Mesendoderm (in vitro differentiated cells): ENCODE results near the gene OR8D4.

Experiments
- DNase-seq: peaks from one replicate; pipeline ENCODE4 v3.0.0; 2013
- H2AK5ac ChIP-seq: 2 replicates; pipeline ENCODE4 v1.6.1; 2013; ENCODE audit warnings: low read length, inconsistent platforms
- H2BK120ac ChIP-seq: 2 replicates; pipeline ENCODE4 v1.6.1; 2013; ENCODE audit warnings: low read depth, mild to moderate bottlenecking, low read length, moderate library complexity, mixed read lengths
- H2BK15ac ChIP-seq: replicated peaks from 2 replicates; pipeline ENCODE4 v1.6.1; 2013; ENCODE audit warnings: low read depth, mild to moderate bottlenecking, moderate library complexity
- H2BK5ac ChIP-seq: 2 replicates; pipeline ENCODE4 v1.6.1; 2013; ENCODE audit warnings: low read length, inconsistent platforms
- H3K18ac ChIP-seq: 2 replicates; pipeline ENCODE4 v1.6.1; 2013; ENCODE audit warnings: mild to moderate bottlenecking, low read length, mixed read lengths
- H3K23ac ChIP-seq: one replicate; pipeline ENCODE4 v1.6.1; 2013; ENCODE audit warnings: low read length
- H3K27ac ChIP-seq: 2 replicates; pipeline ENCODE4 v1.5.1; 2013; ENCODE audit warnings: low read depth, mild to moderate bottlenecking, inconsistent platforms, low read length, moderate library complexity
- H3K27me3 ChIP-seq: 2 replicates; pipeline ENCODE4 v1.6.1; 2013; ENCODE audit warnings: low read length, control low read depth, mild to moderate bottlenecking, inconsistent platforms; ENCODE audit not compliant: insufficient read depth, poor library complexity
- H3K36me3 ChIP-seq: 2 replicates; pipeline ENCODE4 v1.6.1; 2013; ENCODE audit warnings: low read length, inconsistent platforms; ENCODE audit not compliant: control insufficient read depth, insufficient read depth
- H3K4ac ChIP-seq: one replicate; pipeline ENCODE4 v1.6.1; 2013; ENCODE audit warnings: low read depth, mild to moderate bottlenecking, low read length, moderate library complexity
- H3K4me1 ChIP-seq: 2 replicates; pipeline ENCODE4 v1.6.1; 2013; ENCODE audit warnings: low read depth, low read length, inconsistent platforms; ENCODE audit not compliant: control insufficient read depth
- H3K4me2 ChIP-seq: 2 replicates; pipeline ENCODE4 v1.6.1; 2013; ENCODE audit warnings: low read length
- H3K4me3 ChIP-seq: 2 replicates; pipeline ENCODE4 v1.5.1; 2013; ENCODE audit warnings: mild to moderate bottlenecking, low read length
- H3K56ac ChIP-seq: one replicate; pipeline ENCODE4 v1.6.1; 2013; ENCODE audit warnings: low read length
- H3K79me1 ChIP-seq: 2 replicates; pipeline ENCODE4 v1.6.1; 2013; ENCODE audit warnings: low read length, inconsistent platforms
- H3K79me2 ChIP-seq: 2 replicates; pipeline ENCODE4 v1.6.1; 2013; ENCODE audit warnings: mild to moderate bottlenecking, low read length; ENCODE audit not compliant: control insufficient read depth, insufficient read depth
- H3K9ac ChIP-seq: 2 replicates; pipeline ENCODE4 v1.6.1; 2013; ENCODE audit warnings: low read length, inconsistent platforms
- H4K5ac ChIP-seq: one replicate; pipeline ENCODE4 v1.6.1; 2013; ENCODE audit warnings: low read length
- H4K8ac ChIP-seq: one replicate; pipeline ENCODE4 v1.6.1; 2013; ENCODE audit warnings: low read depth, mild to moderate bottlenecking, control low read depth, low read length, moderate library complexity
- WGBS: extraction: QIAGEN DNeasy Blood & Tissue Kit; methylation state at CpG from one replicate; pipeline ENCODE4 v1.1.7; 2013; ENCODE audit warnings: low lambda C conversion rate, missing lambda C conversion rate; ENCODE audit not compliant: insufficient coverage; ENCODE audit errors: extremely low coverage; 5-methylcytosine and 5-hydroxymethylcytosine counted together

The OR8D4 gene

GRCh38 chr11:123943738-123944137, 41.8 kb downstream of the OR8D4 start, which contains the start of gene OR6T1:
TSS of gene OR6T1 (minus strand) at chr11:123943838. CDS start at chr11:123943838, 0 bp downstream.
- H3K9ac ChIP-seq, result no peak within 1 kb of the TSS
- no peak within 1 kb of the TSS for H2BK15ac ChIP-seq
- no peak within 1 kb of the TSS for H3K4ac ChIP-seq
- H3K79me1 ChIP-seq, result no peaks in the 10 kb centered on the region
- H3K79me2 ChIP-seq, result no peaks in the 10 kb centered on the region
- H2BK5ac ChIP-seq, result no peak within 1 kb of the TSS
- no peak within 1 kb of the TSS for H3K18ac ChIP-seq
- H3K27me3 ChIP-seq, result no peaks in the 10 kb centered on the region
- H3K4me2 ChIP-seq, result no peak within 1 kb of the TSS
- no peaks in the 10 kb centered on the region for H3K4me1 ChIP-seq
- no peak within 1 kb of the TSS for H3K4me3 ChIP-seq
- no peaks in the 10 kb centered on the region for H3K36me3 ChIP-seq
- no peak within 1 kb of the TSS for H4K8ac ChIP-seq
- H3K23ac ChIP-seq, result no peak within 1 kb of the TSS
- no peak within 1 kb of the TSS for H3K27ac ChIP-seq
- no peak within 1 kb of the TSS for H3K56ac ChIP-seq
- no peak for DNase-seq
- WGBS, result no CpG with 5 or more reads among the region's 3 CpGs
- H4K5ac ChIP-seq, result no peak within 1 kb of the TSS
- no peak within 1 kb of the TSS for H2BK120ac ChIP-seq
- H2AK5ac ChIP-seq, result no peak within 1 kb of the TSS

GRCh38 chr11:123945132-123945531, 43.2 kb downstream of the OR8D4 start:
- Histone ChIP-seq H2AK5ac (no peak overlapping the region), H3K18ac (no peak overlapping the region), H3K23ac (no peak overlapping the region), H3K4me3 (no peak overlapping the region), H4K8ac (no peak overlapping the region), H3K4me1 (no peaks in the 10 kb centered on the region), H3K4ac (no peak overlapping the region), H4K5ac (no peak overlapping the region), H3K36me3 (no peaks in the 10 kb centered on the region), H3K56ac (no peak overlapping the region), H3K4me2 (no peak overlapping the region), H3K27me3 (no peaks in the 10 kb centered on the region), H3K27ac (no peak overlapping the region), H2BK15ac (no peak overlapping the region), H2BK5ac (no peak overlapping the region), H2BK120ac (no peak overlapping the region), H3K79me1 (no peaks in the 10 kb centered on the region), H3K79me2 (no peaks in the 10 kb centered on the region), H3K9ac (no peak overlapping the region)
- no CpG with 5 or more reads among the region's 1 CpG for WGBS
- DNase-seq, result no peak

GRCh38 chr11:123956752-123957151, 54.8 kb downstream of the OR8D4 start:
- no peak overlapping the region for H3K4me3 ChIP-seq
- no peaks in the 10 kb centered on the region for H3K4me1 ChIP-seq
- no peak overlapping the region for H3K4me2 ChIP-seq
- H3K79me1 ChIP-seq, result no peaks in the 10 kb centered on the region
- no peak for DNase-seq
- no peak overlapping the region for H2BK5ac ChIP-seq
- H3K56ac ChIP-seq, result no peak overlapping the region
- H3K23ac ChIP-seq, result no peak overlapping the region
- H3K27me3 ChIP-seq, result no peaks in the 10 kb centered on the region
- H3K27ac ChIP-seq, result no peak overlapping the region
- H2BK120ac ChIP-seq, result no peak overlapping the region
- H3K4ac ChIP-seq, result no peak overlapping the region
- no peaks in the 10 kb centered on the region for H3K79me2 ChIP-seq
- H3K18ac ChIP-seq, result no peak overlapping the region
- H2AK5ac ChIP-seq, result no peak overlapping the region
- no peaks in the 10 kb centered on the region for H3K36me3 ChIP-seq
- H4K5ac ChIP-seq, result no peak overlapping the region
- no peak overlapping the region for H3K9ac ChIP-seq
- no peak overlapping the region for H2BK15ac ChIP-seq
- no peak overlapping the region for H4K8ac ChIP-seq
